ENCODE data around the gene CTAGE1.

GRCh38 chr18:22387787-22388186 lies 29.9 kb downstream of the CTAGE1 start:
- no peak for TF ChIP-seq CTCF (IDR thresholded peaks at IDR 0.05)
- TF ChIP-seq POLR2A (IDR thresholded peaks at IDR 0.05; ENCODE audit: low read depth) = no peak
- no peak for TF ChIP-seq POLR2AphosphoS5 (IDR thresholded peaks at IDR 0.05)

Data from esophagus muscularis mucosa (tissue), 3 donors.